BE2C (cell line): ENCODE results near the gene KATNBL1. TPM values are rescaled to one million over a fixed set of nuclear protein-coding genes. Genes with fewer than 3 reads are reported as not detected.

ENCODE experiments used
- DNase-seq: peaks from one replicate; pipeline ENCODE4 v3.0.0-alpha.2; 2020
- H3K27me3 ChIP-seq: fragments of 250-450 bp; sonication (Bioruptor Pico); 2 replicates; pipeline ENCODE4 v1.5.1; 2020; ENCODE audit warnings: mild to moderate bottlenecking
- H3K36me3 ChIP-seq: fragments of 250-450 bp; sonication (Bioruptor Pico); 2 replicates; pipeline ENCODE4 v1.5.1; 2020; ENCODE audit warnings: mild to moderate bottlenecking
- H3K4me1 ChIP-seq: fragments of 250-450 bp; sonication (Bioruptor Pico); 2 replicates; pipeline ENCODE4 v1.5.1; 2020
- H3K4me3 ChIP-seq: 2 replicates; pipeline ENCODE4 v1.5.1; 2011; ENCODE audit warnings: low read depth, low read length
- H3K9me3 ChIP-seq: fragments of 250-450 bp; sonication (Bioruptor Pico); 2 replicates; pipeline ENCODE4 v1.5.1; 2020
- CTCF ChIP-seq: IDR thresholded peaks from 2 replicates; pipeline ENCODE4 v1.5.1; 2012; ENCODE audit warnings: mild to moderate bottlenecking, low read depth, low read length
- polyA plus RNA-seq: library from polyadenylated mRNA; unstranded; fragments of >200 nt; gene quantifications from one replicate; pipeline ENCODE4 v1.2.1, GENCODE V29; 2012; ENCODE audit warnings: low read depth, missing spikeins; ENCODE audit not compliant: insufficient read length, insufficient read depth

The KATNBL1 gene
- 8.7 TPM for polyA plus RNA-seq

- peak; percentile 99 for DNase-seq
Measured at GRCh38 chr15:34209421-34210282, at the start of gene KATNBL1. KATNBL1 (minus strand) TSS chr15:34210096; CDS start chr15:34163676, 46,420 bp downstream.

GRCh38 chr15:34259566-34259965 is 49.7 kb upstream of the KATNBL1 start:
- no peaks in the 10 kb centered on the region for H3K4me1 ChIP-seq
- no peak for DNase-seq
- no peaks in the 10 kb centered on the region for H3K9me3 ChIP-seq
- TF ChIP-seq CTCF = no peak
- no peaks in the 10 kb centered on the region for H3K27me3 ChIP-seq
- no peak overlapping the region for H3K4me3 ChIP-seq
- H3K36me3 ChIP-seq = no peaks in the 10 kb centered on the region

More at GRCh38 chr15:34209421-34210282, at the start of gene KATNBL1:
- Histone ChIP-seq H3K9me3 (no peaks in the 10 kb centered on the region), H3K4me3 (peak within 1 kb of the TSS; percentile 62), H3K36me3 (no peaks in the 10 kb centered on the region), H3K4me1 (no peaks in the 10 kb centered on the region), H3K27me3 (no peaks in the 10 kb centered on the region)
- TF ChIP-seq CTCF = peak; percentile 94

- no peak for DNase-seq
- TF ChIP-seq CTCF = no peak
- Histone ChIP-seq H3K36me3 (no peaks in the 10 kb centered on the region), H3K4me3 (no peak overlapping the region), H3K9me3 (no peaks in the 10 kb centered on the region), H3K27me3 (no peaks in the 10 kb centered on the region), H3K4me1 (no peaks in the 10 kb centered on the region)
Measured at GRCh38 chr15:34258151-34258550, 48.3 kb upstream of the KATNBL1 start.

- Histone ChIP-seq H3K36me3 (no peaks in the 10 kb centered on the region), H3K4me3 (no peak overlapping the region), H3K27me3 (no peaks in the 10 kb centered on the region), H3K9me3 (no peaks in the 10 kb centered on the region), H3K4me1 (no peaks in the 10 kb centered on the region)
- DNase-seq = no peak
- no peak for TF ChIP-seq CTCF
Measured at GRCh38 chr15:34252545-34252944, 42.6 kb upstream of the KATNBL1 start.

- DNase-seq = no peak
- TF ChIP-seq CTCF = no peak
- no peaks in the 10 kb centered on the region for H3K9me3 ChIP-seq
- H3K36me3 ChIP-seq = no peaks in the 10 kb centered on the region
- no peaks in the 10 kb centered on the region for H3K4me1 ChIP-seq
- H3K4me3 ChIP-seq = no peak overlapping the region
- H3K27me3 ChIP-seq = no peaks in the 10 kb centered on the region
Measured at GRCh38 chr15:34248190-34248589, 38.3 kb upstream of the KATNBL1 start.
